ENCODE measurements around the gene SAYSD1. TPM values are rescaled to one million over a fixed set of nuclear protein-coding genes. Genes with fewer than 3 reads are reported as not detected.

SAYSD1 gene
- total and polyA plus RNA-seq, 2 experiments from 2014 or later: 8.2 to 10.0 TPM

DNA sequence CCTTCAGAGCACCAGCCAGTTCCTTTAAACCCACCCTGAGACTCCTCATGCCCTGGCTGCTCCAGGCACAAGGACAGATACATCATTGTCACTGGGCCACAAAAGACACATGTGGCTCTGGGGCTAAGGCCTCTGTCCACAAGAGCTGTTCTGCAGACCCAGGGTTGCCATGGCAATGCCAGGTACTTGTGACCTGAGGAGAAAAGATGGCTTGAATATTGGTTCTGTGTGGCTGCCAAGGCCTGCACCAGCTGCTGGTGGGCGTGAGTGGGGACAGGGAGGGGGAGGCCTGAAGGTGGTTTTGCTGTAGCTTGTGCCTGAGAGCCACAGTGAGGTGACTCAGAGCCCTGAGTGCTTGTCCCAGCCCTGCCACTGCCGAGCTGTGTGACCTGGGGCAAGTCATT, 31.8 kb downstream of the SAYSD1 start (continued):
- TF ChIP-seq, protein P1, sequence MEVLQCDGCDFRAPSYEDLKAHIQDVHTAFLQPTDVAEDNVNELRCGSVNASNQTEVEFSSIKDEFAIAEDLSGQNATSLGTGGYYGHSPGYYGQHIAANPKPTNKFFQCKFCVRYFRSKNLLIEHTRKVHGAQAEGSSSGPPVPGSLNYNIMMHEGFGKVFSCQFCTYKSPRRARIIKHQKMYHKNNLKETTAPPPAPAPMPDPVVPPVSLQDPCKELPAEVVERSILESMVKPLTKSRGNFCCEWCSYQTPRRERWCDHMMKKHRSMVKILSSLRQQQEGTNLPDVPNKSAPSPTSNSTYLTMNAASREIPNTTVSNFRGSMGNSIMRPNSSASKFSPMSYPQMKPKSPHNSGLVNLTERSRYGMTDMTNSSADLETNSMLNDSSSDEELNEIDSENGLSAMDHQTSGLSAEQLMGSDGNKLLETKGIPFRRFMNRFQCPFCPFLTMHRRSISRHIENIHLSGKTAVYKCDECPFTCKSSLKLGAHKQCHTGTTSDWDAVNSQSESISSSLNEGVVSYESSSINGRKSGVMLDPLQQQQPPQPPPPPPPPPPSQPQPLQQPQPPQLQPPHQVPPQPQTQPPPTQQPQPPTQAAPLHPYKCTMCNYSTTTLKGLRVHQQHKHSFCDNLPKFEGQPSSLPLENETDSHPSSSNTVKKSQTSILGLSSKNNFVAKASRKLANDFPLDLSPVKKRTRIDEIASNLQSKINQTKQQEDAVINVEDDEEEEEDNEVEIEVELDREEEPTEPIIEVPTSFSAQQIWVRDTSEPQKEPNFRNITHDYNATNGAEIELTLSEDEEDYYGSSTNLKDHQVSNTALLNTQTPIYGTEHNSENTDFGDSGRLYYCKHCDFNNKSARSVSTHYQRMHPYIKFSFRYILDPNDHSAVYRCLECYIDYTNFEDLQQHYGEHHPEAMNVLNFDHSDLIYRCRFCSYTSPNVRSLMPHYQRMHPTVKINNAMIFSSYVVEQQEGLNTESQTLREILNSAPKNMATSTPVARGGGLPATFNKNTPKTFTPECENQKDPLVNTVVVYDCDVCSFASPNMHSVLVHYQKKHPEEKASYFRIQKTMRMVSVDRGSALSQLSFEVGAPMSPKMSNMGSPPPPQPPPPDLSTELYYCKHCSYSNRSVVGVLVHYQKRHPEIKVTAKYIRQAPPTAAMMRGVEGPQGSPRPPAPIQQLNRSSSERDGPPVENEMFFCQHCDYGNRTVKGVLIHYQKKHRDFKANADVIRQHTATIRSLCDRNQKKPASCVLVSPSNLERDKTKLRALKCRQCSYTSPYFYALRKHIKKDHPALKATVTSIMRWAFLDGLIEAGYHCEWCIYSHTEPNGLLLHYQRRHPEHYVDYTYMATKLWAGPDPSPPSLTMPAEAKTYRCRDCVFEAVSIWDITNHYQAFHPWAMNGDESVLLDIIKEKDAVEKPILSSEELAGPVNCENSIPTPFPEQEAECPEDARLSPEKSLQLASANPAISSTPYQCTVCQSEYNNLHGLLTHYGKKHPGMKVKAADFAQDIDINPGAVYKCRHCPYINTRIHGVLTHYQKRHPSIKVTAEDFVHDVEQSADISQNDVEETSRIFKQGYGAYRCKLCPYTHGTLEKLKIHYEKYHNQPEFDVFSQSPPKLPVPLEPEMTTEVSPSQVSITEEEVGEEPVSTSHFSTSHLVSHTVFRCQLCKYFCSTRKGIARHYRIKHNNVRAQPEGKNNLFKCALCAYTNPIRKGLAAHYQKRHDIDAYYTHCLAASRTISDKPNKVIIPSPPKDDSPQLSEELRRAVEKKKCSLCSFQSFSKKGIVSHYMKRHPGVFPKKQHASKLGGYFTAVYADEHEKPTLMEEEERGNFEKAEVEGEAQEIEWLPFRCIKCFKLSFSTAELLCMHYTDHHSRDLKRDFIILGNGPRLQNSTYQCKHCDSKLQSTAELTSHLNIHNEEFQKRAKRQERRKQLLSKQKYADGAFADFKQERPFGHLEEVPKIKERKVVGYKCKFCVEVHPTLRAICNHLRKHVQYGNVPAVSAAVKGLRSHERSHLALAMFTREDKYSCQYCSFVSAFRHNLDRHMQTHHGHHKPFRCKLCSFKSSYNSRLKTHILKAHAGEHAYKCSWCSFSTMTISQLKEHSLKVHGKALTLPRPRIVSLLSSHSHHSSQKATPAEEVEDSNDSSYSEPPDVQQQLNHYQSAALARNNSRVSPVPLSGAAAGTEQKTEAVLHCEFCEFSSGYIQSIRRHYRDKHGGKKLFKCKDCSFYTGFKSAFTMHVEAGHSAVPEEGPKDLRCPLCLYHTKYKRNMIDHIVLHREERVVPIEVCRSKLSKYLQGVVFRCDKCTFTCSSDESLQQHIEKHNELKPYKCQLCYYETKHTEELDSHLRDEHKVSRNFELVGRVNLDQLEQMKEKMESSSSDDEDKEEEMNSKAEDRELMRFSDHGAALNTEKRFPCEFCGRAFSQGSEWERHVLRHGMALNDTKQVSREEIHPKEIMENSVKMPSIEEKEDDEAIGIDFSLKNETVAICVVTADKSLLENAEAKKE (CRISPR knock-in tag; IDR thresholded peaks at IDR 0.05): no peak
- TF ChIP-seq, protein P2, sequence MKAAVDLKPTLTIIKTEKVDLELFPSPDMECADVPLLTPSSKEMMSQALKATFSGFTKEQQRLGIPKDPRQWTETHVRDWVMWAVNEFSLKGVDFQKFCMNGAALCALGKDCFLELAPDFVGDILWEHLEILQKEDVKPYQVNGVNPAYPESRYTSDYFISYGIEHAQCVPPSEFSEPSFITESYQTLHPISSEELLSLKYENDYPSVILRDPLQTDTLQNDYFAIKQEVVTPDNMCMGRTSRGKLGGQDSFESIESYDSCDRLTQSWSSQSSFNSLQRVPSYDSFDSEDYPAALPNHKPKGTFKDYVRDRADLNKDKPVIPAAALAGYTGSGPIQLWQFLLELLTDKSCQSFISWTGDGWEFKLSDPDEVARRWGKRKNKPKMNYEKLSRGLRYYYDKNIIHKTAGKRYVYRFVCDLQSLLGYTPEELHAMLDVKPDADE (IDR thresholded peaks at IDR 0.05): no peak
- no peak for TF ChIP-seq POLR2AphosphoS5 (IDR thresholded peaks at IDR 0.05; ENCODE audit: low read depth)
- no peak for TF ChIP-seq ZNF114 (CRISPR knock-in tag; IDR thresholded peaks at IDR 0.05)
- TF ChIP-seq, protein P3, sequence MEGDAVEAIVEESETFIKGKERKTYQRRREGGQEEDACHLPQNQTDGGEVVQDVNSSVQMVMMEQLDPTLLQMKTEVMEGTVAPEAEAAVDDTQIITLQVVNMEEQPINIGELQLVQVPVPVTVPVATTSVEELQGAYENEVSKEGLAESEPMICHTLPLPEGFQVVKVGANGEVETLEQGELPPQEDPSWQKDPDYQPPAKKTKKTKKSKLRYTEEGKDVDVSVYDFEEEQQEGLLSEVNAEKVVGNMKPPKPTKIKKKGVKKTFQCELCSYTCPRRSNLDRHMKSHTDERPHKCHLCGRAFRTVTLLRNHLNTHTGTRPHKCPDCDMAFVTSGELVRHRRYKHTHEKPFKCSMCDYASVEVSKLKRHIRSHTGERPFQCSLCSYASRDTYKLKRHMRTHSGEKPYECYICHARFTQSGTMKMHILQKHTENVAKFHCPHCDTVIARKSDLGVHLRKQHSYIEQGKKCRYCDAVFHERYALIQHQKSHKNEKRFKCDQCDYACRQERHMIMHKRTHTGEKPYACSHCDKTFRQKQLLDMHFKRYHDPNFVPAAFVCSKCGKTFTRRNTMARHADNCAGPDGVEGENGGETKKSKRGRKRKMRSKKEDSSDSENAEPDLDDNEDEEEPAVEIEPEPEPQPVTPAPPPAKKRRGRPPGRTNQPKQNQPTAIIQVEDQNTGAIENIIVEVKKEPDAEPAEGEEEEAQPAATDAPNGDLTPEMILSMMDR (conservative IDR thresholded peaks at IDR 0.05; ENCODE audit: low read depth in 2 of 2): no peak
- TF ChIP-seq ZNF331 (CRISPR knock-in tag; IDR thresholded peaks at IDR 0.05; ENCODE audit: low read depth): no peak

DNA sequence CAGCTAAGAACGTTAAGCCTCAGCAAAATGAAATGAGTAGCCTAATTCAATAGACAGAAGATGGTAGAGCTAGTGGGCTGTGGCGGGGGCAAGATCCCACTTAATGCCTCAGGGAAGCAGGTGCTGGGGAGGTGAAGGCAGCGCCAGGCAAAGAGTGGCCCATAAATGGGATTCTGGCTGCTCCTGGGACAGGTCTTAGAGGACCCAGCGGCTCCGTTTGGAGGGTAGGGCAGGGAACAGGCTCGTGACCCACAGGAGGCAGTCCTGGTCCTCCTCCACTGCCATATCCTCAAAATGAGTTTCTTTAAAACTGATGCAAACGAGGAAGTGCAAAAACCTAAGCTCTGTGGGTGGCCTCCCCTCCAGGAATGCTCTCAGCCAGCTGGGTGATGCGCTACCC, 32.7 kb downstream of the SAYSD1 start:
- Histone ChIP-seq H3F3A (replicated peaks; ENCODE audit: low read depth) (no peaks in the 10 kb centered on the region), H3K4me1 (ENCODE audit: insufficient read depth) (no peaks in the 10 kb centered on the region; the same call in 1 of the 2 replicates), H3K4me3 (no peak overlapping the region), H3K27ac (ENCODE audit: low read depth) (no peak overlapping the region), H4K20me1 (replicated peaks; ENCODE audit: insufficient read depth) (no peaks in the 10 kb centered on the region), H3K4me2 (no peak overlapping the region), H2AFZ (no peak overlapping the region), H3K27me3 (ENCODE audit: insufficient read depth) (no peaks in the 10 kb centered on the region), H3K79me2 (replicated peaks; ENCODE audit: insufficient read depth) (no peaks in the 10 kb centered on the region), H3K9me2 (ENCODE audit: insufficient read depth) (no peaks in the 10 kb centered on the region), H3K36me3 (ENCODE audit: insufficient read depth) (no peaks in the 10 kb centered on the region)
- Mint-ChIP-seq H3K27me3 (ENCODE audit: insufficient read depth, low read depth, poor library complexity) (peaks cover 11% of the 10 kb centered on the region), H3K36me3 (ENCODE audit: low read depth) (no peaks in the 10 kb centered on the region; the same call in 2 of the 3 replicates), H3K4me3 (no peak overlapping the region), H3K9me3 (no peaks in the 10 kb centered on the region), H3K4me1 (peaks cover 21% of the 10 kb centered on the region), H3K27ac (no peak overlapping the region)
- peak; percentile 20 for DNase-seq (ENCODE audit: low spot score)
- ATAC-seq: peak; percentile 20; the same call in 2 of the 3 replicates
- TF ChIP-seq JUNB (IDR thresholded peaks at IDR 0.05; ENCODE audit: unreplicated experiment) (no peak), CREB1 (CRISPR knock-in tag; IDR thresholded peaks at IDR 0.05; ENCODE audit: low read depth) (no peak), NANOG (IDR thresholded peaks at IDR 0.05; ENCODE audit: borderline replicate concordance) (no peak)
- TF ChIP-seq, protein P4, sequence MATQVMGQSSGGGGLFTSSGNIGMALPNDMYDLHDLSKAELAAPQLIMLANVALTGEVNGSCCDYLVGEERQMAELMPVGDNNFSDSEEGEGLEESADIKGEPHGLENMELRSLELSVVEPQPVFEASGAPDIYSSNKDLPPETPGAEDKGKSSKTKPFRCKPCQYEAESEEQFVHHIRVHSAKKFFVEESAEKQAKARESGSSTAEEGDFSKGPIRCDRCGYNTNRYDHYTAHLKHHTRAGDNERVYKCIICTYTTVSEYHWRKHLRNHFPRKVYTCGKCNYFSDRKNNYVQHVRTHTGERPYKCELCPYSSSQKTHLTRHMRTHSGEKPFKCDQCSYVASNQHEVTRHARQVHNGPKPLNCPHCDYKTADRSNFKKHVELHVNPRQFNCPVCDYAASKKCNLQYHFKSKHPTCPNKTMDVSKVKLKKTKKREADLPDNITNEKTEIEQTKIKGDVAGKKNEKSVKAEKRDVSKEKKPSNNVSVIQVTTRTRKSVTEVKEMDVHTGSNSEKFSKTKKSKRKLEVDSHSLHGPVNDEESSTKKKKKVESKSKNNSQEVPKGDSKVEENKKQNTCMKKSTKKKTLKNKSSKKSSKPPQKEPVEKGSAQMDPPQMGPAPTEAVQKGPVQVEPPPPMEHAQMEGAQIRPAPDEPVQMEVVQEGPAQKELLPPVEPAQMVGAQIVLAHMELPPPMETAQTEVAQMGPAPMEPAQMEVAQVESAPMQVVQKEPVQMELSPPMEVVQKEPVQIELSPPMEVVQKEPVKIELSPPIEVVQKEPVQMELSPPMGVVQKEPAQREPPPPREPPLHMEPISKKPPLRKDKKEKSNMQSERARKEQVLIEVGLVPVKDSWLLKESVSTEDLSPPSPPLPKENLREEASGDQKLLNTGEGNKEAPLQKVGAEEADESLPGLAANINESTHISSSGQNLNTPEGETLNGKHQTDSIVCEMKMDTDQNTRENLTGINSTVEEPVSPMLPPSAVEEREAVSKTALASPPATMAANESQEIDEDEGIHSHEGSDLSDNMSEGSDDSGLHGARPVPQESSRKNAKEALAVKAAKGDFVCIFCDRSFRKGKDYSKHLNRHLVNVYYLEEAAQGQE (IDR thresholded peaks at IDR 0.05; ENCODE audit: unreplicated experiment): no peak
- TF ChIP-seq, protein P3 (conservative IDR thresholded peaks at IDR 0.05; ENCODE audit: low read depth in 2 of 2): no peak
